GM19395 (cell line): ENCODE results near the gene HPD.
"Not testable (repeated sequence)": the region's sequence is repeated elsewhere in the genome, so short reads cannot be mapped to it uniquely, and the experiment has no call there.

ENCODE experiments used
- ATAC-seq: cut with Tn5 transposase; IDR thresholded peaks from one replicate; pipeline ENCODE4 v1.9.1; 2021; ENCODE audit warnings: mild to moderate bottlenecking, moderate library complexity; ENCODE audit not compliant: unreplicated experiment

Gene HPD

GRCh38 chr12:121800694-121801594, 57.7 kb downstream of the HPD start:
- ATAC-seq: no peak

DNA sequence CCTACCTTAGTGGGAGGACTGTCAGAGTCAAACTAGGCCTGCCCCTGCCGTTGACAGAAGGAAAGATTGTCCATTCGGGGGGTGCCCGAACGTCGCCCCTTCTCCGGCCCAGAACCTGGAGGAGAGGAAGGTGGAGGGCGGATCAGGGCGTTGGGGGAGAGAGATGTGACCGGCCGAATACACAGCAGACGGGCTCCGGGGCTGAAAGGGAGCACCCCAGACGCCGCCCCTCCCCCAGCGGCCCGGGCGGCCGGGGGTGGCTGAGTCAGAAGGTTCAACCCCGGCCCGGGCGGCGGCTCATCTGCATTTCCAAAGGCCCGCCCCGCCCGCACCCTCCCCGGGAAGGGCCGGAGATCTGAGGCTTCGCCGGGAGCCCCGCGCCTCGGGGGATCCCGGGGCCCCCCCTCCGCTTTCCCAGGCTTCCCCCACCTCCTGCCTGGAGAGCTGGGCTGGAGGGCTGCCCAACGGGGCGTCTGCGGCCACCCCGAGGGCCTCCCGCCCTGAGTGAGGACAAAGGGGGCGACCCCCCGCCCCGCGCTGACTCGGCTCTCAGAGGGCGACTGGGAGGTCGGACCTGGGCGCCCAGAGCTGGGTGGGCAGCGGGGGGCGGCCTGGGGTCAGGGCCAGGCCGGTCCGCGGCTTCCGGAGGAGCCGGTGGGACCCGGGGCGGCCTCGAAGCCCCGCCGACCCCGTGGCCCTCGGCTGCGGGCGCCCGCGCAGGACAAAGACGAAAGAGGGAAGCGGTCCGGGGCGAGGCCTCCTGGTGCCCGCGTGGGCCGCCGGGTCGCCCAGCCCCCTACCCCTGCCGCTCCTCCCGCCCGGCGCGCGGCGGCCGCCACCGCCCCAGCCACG, 58.6 kb downstream of the HPD start:
- no peak for ATAC-seq

GRCh38 chr12:121799156-121799841, 59.4 kb downstream of the HPD start:
- ATAC-seq: no peak

- no peak for ATAC-seq
Observed at GRCh38 chr12:121798787-121799155, 59.9 kb downstream of the HPD start.

GRCh38 chr12:121797937-121798786, 60.5 kb downstream of the HPD start:
- ATAC-seq: no peak

DNA sequence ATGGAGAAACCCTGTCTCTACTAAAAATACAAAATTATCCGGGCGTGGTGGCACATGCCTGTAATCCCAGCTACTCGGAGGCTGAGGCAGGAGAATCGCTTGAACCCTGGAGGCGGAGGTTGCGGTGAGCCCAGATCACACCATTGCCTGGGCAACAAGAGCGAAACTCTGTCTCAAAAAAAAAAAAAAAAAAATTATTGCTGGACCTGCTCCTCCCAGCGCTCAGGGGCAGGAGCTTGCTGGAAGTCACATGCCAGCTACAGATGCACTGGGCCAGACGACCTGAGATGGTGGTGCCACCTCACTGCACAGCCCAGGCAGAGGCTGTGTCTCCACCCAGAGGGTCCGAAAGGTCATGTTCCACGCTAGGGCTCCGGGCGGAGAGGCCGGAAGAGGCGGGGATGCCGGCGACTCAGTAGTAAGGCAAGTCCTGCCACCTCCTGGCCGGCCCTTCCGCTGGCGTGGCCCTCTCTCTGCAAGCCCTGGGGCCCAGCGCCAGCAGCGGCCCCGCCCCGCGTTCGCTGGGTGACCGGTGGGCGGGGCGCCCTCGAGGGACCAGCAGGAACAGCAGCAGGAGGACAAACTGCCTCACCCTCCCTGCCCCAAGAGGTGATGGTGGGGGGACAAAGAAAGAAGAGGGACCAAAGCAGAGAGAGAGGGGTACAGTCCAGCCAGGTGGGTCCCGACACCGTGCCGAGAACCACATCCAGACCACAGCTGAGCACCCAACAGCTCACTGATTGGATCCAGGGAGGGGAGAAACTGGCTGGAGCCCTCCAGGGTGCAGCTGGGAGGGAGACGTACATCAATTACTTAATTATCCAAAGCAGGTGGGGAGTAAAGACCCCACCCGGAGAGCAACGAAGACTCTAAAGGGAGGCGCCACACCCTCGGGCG, 61.6 kb downstream of the HPD start:
- ATAC-seq: no peak

DNA sequence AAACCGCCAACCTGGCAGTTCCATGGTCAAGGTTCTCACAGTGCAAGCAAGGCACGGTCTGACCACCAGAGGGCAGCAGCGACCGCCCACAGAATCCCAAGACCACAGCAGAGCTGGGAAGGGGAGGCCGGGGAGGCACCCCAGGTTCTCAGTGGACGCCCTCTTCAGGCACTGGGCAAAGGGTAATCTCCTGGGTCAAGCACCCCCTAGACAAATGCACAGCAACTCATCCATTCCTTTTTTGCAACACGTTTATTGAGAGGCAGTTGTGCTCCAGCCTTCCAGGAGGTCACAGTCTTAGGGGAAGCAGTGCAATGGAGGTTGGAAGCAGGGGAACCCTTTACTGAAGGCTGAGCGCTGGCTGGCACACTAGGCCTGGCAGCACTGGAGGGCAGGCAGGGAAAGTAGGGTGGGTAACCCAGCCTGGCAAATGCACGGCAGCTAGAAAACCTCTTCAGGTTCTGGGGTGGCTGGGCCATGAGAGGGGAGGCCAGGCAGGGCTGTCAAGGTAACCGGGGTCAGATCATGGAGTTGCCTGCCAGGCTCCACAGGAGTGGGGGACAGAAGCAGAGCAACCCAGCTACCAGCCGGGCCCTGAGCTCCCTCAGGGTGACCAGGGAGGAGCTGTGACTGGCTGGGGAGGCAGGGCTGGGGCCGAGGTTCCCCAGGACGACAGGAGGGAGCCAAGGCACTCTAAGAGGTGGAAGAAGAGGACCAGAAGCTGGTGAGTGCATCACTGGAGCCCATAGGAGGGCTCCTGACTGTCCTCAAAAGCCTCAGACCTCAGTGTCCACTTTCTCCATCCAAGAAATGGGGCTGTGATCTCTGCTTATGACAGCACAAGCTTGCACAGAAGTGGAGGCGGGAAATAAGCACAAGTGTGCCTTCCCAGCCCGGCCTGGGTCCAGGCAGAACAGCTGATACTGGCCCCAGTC, 63.4 kb downstream of the HPD start:
- ATAC-seq: no peak

GRCh38 chr12:121794534-121795033, 64.1 kb downstream of the HPD start:
- peak; percentile 4 for ATAC-seq

DNA sequence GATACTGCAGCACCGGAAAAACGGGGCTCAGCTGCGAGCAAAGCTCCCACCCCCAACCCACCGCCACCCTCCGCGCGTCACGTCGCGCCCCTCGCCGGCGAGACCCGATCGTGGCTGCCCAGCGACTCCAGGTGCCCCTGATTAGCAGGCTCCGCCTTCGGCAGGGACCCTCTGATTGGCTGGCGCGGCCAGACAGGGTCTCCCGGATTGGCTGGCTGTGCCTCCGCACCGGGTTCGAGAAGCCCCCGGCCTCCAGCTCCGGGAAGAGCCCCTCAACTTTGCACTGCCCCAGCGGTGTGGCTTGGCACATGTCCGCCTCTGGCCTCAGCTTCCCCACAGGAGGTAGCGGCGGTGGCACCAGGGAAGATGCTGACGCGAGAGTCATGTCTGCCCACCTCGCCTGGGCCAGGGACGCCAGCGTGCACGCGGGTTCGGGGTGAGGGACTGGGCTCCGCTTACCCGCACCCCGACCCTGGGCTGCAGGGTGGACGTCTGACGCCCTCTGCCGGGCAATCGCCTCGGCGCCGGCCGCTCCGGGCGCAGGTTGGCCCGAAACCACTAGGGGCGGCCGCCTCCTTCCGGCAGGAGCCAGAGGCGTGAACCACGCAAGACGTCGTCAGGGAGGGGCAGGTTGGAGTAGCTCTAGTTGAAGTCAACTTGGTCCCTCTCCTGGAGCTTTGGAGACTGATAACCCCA, 64.7 kb downstream of the HPD start:
- peak; percentile 51 for ATAC-seq

DNA sequence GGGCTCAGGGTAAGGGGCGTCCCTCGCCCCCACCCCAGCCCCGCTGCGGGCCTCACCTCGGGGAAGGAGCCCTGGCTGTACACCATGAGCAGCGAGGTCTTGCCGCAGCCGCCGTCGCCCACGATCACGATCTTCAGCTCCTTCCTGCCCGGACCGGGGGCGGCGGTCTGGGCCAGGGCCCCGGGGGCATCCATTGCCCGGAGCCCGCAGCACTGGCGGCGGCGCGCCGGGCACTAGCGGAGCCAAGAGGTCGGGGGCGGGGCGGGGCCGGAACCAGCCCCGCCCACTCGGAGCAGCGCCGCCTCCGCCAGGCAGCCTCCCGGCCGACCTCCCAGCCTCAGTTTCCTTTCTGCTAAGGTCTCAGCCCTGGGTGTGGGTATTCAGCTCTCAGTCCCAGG, 65.2 kb downstream of the HPD start, which contains the start of gene RHOF:
Gene RHOF (minus strand): TSS at position 249 of the 398 bp plus-strand sequence. CDS start 55 bp downstream, at position 194.
- peak; percentile 11 for ATAC-seq

DNA sequence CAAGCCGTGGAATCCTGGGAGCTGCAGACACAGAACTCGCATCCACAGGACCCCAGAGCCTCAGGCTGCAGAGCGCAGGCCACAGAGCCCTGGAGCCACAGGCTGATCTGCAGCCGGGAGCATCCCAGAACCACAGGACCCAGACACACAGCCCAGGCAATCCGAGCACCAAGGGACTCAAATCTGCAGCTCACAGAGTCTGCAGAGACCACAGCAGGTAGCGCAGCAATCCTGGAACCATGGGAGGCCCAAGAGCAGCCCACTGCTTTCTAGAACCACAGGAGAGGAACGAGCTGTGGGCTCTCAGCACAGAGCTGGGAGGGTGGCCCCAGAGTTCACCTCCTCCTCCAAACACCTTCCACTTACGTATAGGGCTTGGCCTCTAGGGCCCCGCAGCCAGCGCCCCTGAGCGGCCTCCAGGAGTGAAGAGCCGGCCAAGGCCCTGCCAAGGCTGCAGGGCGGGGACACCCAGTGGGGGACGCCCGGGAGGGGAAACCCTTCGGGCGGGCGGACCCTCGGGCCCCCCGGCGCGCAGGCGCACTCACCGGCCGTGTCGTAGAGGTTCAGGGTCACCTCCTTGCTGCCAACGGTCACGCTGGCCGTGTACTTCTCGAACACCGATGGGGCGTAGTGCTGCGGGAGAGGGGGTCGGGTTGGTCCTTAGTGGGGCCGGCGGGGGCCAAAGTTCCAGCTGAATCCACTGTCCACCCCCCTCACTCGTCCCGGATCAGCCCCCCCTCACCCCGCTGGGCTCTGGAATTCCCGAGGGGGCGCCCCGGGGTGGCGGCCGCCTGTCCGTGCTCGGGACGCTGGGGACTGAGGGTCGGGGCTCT, 65.8 kb downstream of the HPD start:
- no peak for ATAC-seq

GRCh38 chr12:121791671-121792551, 66.7 kb downstream of the HPD start:
- no peak for ATAC-seq

GRCh38 chr12:121790785-121791184, 67.9 kb downstream of the HPD start:
- not testable (repeated sequence) for ATAC-seq

GRCh38 chr12:121789800-121790728, 68.6 kb downstream of the HPD start:
- ATAC-seq: peak; percentile 43
